WERI-Rb-1 (cell line): ENCODE measurements around the gene LRPPRC.
"Not testable (repeated sequence)": the region's sequence is repeated elsewhere in the genome, so short reads cannot be mapped to it uniquely, and the experiment has no call there.

ENCODE experiments used
- DNase-seq: peaks from one replicate; pipeline ENCODE4 v3.0.0-alpha.2; 2020
- H3K27ac ChIP-seq: fragments of 250-450 bp; sonication (Bioruptor Pico); 2 replicates; pipeline ENCODE4 v1.5.1; 2020; ENCODE audit warnings: mild to moderate bottlenecking, moderate library complexity
- H3K27me3 ChIP-seq: fragments of 250-450 bp; sonication (Bioruptor Pico); 2 replicates; pipeline ENCODE4 v1.5.1; 2021; ENCODE audit warnings: mild to moderate bottlenecking, low read depth, moderate library complexity; ENCODE audit not compliant: insufficient read depth, severe bottlenecking
- H3K36me3 ChIP-seq: fragments of 250-450 bp; sonication (Bioruptor Pico); 2 replicates; pipeline ENCODE4 v1.5.1; 2020; ENCODE audit warnings: mild to moderate bottlenecking, moderate library complexity
- H3K4me3 ChIP-seq: 2 replicates; pipeline ENCODE4 v1.5.1; 2011; ENCODE audit warnings: low read depth, mild to moderate bottlenecking, control low read depth, low read length
- H3K9me3 ChIP-seq: fragments of 250-450 bp; sonication (Bioruptor Pico); 2 replicates; pipeline ENCODE4 v1.5.1; 2021; ENCODE audit warnings: mild to moderate bottlenecking, moderate library complexity; ENCODE audit not compliant: severe bottlenecking
- CTCF ChIP-seq: IDR thresholded peaks from 2 replicates; pipeline ENCODE4 v1.5.1; 2011; ENCODE audit warnings: low read depth, mild to moderate bottlenecking, control low read depth, inconsistent platforms, low read length

Gene LRPPRC

GRCh38 chr2:43924463-43924862 lies 71.3 kb downstream of the LRPPRC start:
- no peak for TF ChIP-seq CTCF
- Histone ChIP-seq H3K9me3 (no peaks in the 10 kb centered on the region), H3K27ac (no peak overlapping the region), H3K27me3 (no peaks in the 10 kb centered on the region), H3K36me3 (peaks cover 76% of the 10 kb centered on the region), H3K4me3 (no peak overlapping the region)
- DNase-seq = no peak

DNA sequence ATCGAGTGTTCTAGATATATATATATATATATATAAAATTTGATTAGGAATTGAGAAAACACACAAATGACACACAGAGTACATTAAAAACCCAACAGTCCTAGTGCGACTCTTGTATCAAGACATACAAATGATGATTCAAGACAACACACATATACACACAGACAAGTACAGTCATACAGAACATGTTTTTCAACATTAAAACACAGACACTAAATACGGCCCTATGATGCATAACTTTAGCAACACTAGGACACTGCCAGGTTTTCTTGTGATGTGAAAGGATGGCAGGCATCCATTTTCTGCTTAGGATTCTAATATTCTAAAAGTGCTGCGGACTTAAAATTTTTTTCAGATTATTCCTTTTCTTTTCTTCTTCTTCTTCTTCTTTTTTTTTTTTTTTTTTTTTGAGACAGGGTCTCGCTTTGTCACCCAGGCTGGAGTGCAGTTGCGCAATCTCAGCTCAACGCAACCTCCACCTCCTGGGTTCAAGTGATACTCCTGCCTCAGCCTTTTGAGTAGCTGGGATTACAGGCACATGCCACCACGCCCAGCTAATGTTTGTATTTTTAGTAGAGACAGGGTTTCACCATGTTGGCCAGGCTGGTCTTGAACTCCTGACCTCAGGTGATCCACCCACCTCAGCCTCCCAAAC lies 84.5 kb downstream of the LRPPRC start:
- peaks cover 74% of the 10 kb centered on the region for H3K36me3 ChIP-seq
- not testable (repeated sequence) for H3K4me3 ChIP-seq, H3K9me3 ChIP-seq

GRCh38 chr2:43906448-43907109 lies 89.2 kb downstream of the LRPPRC start:
- H3K36me3 ChIP-seq = peaks cover 59% of the 10 kb centered on the region

More for the DNA sequence above, 84.5 kb downstream of the LRPPRC start:
- H3K27ac ChIP-seq, DNase-seq, H3K27me3 ChIP-seq: not testable (repeated sequence)

GRCh38 chr2:43905871-43906270 lies 89.9 kb downstream of the LRPPRC start:
- no peak for DNase-seq
- no peak overlapping the region for H3K27ac ChIP-seq
- H3K4me3 ChIP-seq = no peak overlapping the region
- no peak for TF ChIP-seq CTCF
- H3K9me3 ChIP-seq = no peaks in the 10 kb centered on the region
- peaks cover 64% of the 10 kb centered on the region for H3K36me3 ChIP-seq
- H3K27me3 ChIP-seq = no peaks in the 10 kb centered on the region

More at GRCh38 chr2:43906448-43907109, 89.2 kb downstream of the LRPPRC start:
- Histone ChIP-seq H3K4me3 (no peak overlapping the region), H3K9me3 (no peaks in the 10 kb centered on the region), H3K27ac (no peak overlapping the region), H3K27me3 (no peaks in the 10 kb centered on the region)
- no peak for TF ChIP-seq CTCF
- DNase-seq = no peak

GRCh38 chr2:43905371-43905803 lies 90.4 kb downstream of the LRPPRC start:
- Histone ChIP-seq H3K9me3 (no peaks in the 10 kb centered on the region), H3K4me3 (no peak overlapping the region), H3K36me3 (peaks cover 63% of the 10 kb centered on the region), H3K27me3 (no peaks in the 10 kb centered on the region), H3K27ac (no peak overlapping the region)
- TF ChIP-seq CTCF = no peak
- no peak for DNase-seq

DNA sequence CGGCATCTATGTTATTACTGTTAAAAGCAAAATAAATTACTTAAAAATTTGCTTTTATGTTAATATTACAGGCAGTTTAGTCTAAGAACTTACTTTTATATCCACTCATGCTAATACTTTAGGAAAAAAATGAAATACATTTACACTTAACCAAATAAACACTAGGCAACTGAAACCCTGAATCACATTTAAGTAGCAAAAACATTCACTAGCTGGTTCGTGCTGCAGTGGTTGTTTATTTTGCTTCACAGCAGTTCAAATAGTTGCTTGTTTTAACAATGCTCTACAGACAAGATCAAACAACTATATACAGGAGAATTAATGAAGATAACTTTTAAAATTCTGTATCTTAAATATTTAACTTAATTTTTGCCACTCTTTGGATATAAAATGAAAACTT lies 96.2 kb downstream of the LRPPRC start:
- H3K27ac ChIP-seq = no peak overlapping the region
- H3K9me3 ChIP-seq = no peaks in the 10 kb centered on the region
- no peak overlapping the region for H3K4me3 ChIP-seq
- no peak for TF ChIP-seq CTCF
- DNase-seq = no peak
- H3K27me3 ChIP-seq = no peaks in the 10 kb centered on the region
- H3K36me3 ChIP-seq = peaks cover 80% of the 10 kb centered on the region
